Activated naive CD8-positive, alpha-beta T cell (primary cell): ENCODE results near the gene OR2AT4.
"Not testable (repeated sequence)": the region's sequence is repeated elsewhere in the genome, so short reads cannot be mapped to it uniquely, and the experiment has no call there.

Experiments
- H3K27ac Mint-ChIP-seq: one replicate; pipeline ENCODE4 v1.8.0; 2021; ENCODE audit warnings: mixed read lengths
- H3K27me3 Mint-ChIP-seq: one replicate; pipeline ENCODE4 v1.8.0; 2021; ENCODE audit warnings: mixed read lengths
- H3K36me3 Mint-ChIP-seq: one replicate; pipeline ENCODE4 v1.8.0; 2021; ENCODE audit warnings: mixed read lengths
- H3K4me1 Mint-ChIP-seq: one replicate; pipeline ENCODE4 v1.8.0; 2021; ENCODE audit warnings: low read depth, mixed read lengths
- H3K4me3 Mint-ChIP-seq: one replicate; pipeline ENCODE4 v1.8.0; 2021; ENCODE audit warnings: mild to moderate bottlenecking, mixed read lengths
- H3K9me3 Mint-ChIP-seq: one replicate; pipeline ENCODE4 v1.8.0; 2021; ENCODE audit warnings: low read depth, mixed read lengths

Gene OR2AT4

DNA sequence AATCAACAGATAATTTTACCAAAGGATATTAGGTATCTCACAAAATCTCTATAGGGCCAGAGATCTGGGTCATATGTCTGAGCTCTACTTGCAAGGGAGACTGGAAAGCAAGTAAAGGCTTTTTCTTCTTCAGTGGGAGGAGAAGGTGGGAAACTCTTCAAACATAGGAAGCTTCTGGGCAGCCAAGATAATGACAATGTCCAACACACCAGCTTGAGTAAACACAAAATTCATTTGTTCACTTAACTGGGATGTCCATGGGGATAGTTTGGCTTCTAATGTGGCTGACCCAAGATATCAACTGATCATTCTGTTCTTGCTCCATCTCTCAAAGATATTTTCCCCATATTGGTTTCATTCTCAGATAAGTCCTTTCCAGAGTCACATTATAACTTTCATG lies 37.4 kb downstream of the OR2AT4 start:
- peaks cover 5% of the 10 kb centered on the region for H3K27me3 Mint-ChIP-seq

DNA sequence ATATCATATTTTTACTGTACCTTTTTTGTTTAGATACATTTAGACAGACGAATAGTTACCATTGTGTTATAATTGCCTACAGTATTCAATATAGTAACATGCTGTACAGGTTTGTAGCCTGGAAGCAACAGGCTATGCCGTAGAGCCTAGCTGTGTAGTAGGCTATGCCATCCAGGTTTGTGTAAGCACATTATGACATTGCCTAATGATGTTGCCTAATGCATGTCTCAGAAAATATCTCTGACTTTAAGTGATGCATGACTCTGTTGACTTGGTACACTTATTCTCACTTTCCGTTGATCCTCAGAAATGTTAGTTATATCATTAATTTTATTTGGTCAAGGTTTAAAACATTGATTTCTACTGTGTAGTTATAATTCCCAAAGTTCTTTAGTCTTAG lies 39.9 kb downstream of the OR2AT4 start:
- H3K36me3 Mint-ChIP-seq, result peaks cover 11% of the 10 kb centered on the region
- H3K27ac Mint-ChIP-seq, result no peak overlapping the region
- H3K4me3 Mint-ChIP-seq, result no peak overlapping the region
- H3K9me3 Mint-ChIP-seq, result peaks cover 15% of the 10 kb centered on the region
- peaks cover 4% of the 10 kb centered on the region for H3K27me3 Mint-ChIP-seq
- no peaks in the 10 kb centered on the region for H3K4me1 Mint-ChIP-seq

More for the DNA sequence above, 37.4 kb downstream of the OR2AT4 start:
- Mint-ChIP-seq H3K27ac (no peak overlapping the region), H3K4me1 (no peaks in the 10 kb centered on the region), H3K36me3 (no peaks in the 10 kb centered on the region), H3K9me3 (no peaks in the 10 kb centered on the region), H3K4me3 (no peak overlapping the region)

DNA sequence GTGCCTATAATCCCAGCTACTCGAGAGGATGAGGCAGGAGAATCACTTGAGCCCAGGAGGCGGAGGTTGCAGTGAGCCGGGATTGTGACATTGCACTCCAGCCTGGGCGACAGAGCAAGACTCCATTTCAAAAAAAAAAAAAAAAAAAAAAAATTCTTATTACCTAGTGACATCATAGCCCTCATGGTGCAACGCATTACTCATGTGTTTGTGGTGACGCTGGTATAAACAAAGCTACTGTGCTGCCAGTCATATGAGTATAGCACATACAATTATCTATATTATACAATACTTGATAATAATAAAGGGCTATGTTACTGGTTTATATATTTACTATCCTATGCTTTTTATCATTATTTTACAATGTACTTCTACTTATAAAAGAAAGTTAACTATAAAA lies 41.2 kb downstream of the OR2AT4 start:
- Mint-ChIP-seq H3K27ac (no peak overlapping the region), H3K36me3 (peaks cover 11% of the 10 kb centered on the region), H3K4me3 (no peak overlapping the region), H3K27me3 (peaks cover 4% of the 10 kb centered on the region), H3K4me1 (no peaks in the 10 kb centered on the region), H3K9me3 (peaks cover 15% of the 10 kb centered on the region)

DNA sequence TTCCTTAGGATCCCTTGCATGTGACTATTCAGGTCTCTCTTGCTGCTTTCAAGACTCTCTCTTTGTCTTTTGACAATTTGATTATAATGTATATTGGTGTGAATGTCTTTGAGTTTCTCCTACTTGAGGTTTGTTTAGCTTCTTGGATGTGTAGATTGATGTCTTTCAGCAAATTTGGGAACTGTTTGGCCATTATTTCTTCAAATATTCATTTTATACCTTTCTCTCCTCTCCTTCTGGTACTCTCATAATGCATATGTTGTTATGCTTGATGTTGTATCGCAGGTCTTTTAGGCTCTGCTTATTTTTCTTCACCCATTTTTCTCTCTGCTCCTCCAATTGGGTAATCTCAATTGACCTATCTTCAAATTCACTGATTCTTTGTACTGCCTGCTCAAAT lies 44.2 kb downstream of the OR2AT4 start:
- Mint-ChIP-seq H3K9me3 (peaks cover 15% of the 10 kb centered on the region), H3K4me1 (no peaks in the 10 kb centered on the region), H3K4me3 (no peak overlapping the region), H3K27ac (no peak overlapping the region), H3K36me3 (peaks cover 11% of the 10 kb centered on the region), H3K27me3 (peaks cover 3% of the 10 kb centered on the region)

DNA sequence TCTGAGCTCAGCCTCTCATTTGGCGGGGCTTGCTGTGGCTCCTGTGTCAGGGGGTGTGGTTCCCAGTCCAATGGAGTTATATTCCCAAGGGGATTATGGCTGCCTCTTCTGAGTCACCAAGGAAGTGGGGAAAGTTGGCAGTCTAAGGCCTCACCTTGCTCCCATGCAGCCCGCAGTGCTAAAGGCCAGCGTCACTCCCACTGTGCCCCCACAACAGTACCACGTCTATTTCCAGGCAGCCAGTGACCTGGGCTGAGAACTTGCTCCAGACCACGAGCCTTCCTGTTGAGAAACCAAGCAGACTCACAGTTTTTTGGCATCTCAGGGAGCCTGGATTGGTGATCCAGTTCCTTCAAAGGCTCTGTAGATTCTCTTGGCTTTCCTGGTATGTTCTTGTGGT lies 45.6 kb downstream of the OR2AT4 start:
- H3K27me3 Mint-ChIP-seq, result peaks cover 3% of the 10 kb centered on the region
- H3K9me3 Mint-ChIP-seq, result peaks cover 15% of the 10 kb centered on the region
- no peaks in the 10 kb centered on the region for H3K4me1 Mint-ChIP-seq
- peaks cover 11% of the 10 kb centered on the region for H3K36me3 Mint-ChIP-seq
- H3K27ac Mint-ChIP-seq, result no peak overlapping the region
- no peak overlapping the region for H3K4me3 Mint-ChIP-seq

DNA sequence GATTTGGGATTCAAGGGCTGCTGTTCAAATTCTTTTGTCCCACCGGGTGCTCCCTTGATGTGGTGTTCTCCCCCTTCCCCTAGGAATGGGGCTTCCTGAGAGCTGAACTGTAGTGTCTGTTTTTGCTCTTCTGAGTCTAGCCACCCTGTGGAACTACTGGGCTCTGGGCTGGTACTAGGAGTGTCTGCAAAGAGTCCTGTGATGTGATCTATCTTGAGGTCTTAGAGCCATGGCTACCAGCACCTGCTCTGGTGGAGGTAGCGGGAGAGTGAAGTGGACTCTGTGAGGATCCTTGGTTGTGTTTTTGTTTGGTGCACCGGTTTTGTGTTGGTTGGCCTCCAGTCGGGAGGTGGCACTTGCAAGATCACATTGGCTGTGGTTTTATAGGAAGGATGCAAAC lies 46.2 kb downstream of the OR2AT4 start:
- Mint-ChIP-seq H3K4me3 (no peak overlapping the region), H3K36me3 (peaks cover 11% of the 10 kb centered on the region), H3K27ac (no peak overlapping the region), H3K9me3 (peaks cover 15% of the 10 kb centered on the region), H3K27me3 (peaks cover 3% of the 10 kb centered on the region), H3K4me1 (no peaks in the 10 kb centered on the region)

DNA sequence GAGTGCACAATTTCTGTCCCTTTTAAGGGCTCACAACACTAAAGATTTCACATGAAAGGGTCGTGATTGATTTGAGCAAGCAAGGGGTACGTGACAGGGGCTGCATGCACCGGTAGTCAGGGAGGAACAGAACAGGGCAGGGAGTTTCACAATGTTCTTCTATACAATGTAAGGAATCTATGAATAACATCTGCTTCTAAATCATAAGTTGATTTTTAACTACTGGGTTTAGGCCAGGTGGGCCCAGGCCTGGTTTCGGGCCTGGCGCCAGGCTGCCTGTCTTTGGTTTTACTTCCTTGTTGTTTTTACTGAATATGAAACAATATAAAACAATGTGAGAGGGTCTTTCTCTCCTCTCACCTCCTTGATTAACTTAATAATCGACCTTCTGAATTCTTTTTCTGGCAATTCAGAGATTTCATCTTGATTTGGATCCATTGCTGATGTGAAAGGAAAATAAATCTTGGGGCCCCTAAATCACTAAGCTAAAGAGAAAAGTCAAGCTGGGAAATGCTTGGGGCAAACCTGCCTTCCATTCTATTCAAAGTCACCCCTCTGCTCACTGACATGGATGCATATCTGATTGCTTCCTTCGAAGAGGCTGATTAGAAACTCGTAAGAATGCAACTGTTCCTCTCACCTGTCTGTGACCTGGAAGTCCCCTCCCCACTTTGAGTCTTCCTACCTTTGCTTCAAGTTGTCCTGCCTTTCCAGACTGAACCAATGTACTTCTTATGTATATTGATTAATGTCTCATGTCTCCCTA lies 47.0 kb downstream of the OR2AT4 start:
- H3K36me3 Mint-ChIP-seq, result peaks cover 11% of the 10 kb centered on the region
- H3K4me1 Mint-ChIP-seq, H3K27me3 Mint-ChIP-seq, H3K4me3 Mint-ChIP-seq, H3K27ac Mint-ChIP-seq: not testable (repeated sequence)
- peaks cover 15% of the 10 kb centered on the region for H3K9me3 Mint-ChIP-seq

DNA sequence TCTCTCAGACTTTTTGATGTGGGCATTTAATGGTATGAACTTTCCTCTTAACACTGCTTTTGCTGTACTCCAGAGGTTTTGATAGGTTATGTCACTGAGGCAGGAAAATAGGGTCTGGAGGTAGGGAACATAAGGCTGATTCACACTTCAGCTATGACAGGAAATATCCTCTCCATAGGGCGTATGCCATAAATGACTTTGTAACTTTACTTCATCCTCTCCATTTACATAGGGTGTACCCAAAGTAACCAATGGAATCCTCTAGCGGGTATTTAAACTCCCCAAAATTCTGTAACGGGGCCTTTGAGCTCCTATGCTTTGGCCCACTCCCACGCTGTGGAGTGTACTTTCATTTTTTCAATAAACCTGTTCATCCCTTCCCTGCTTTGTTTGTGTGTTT lies 49.5 kb downstream of the OR2AT4 start:
- Mint-ChIP-seq H3K36me3 (no peaks in the 10 kb centered on the region), H3K27ac (no peak overlapping the region), H3K4me3 (no peak overlapping the region), H3K9me3 (peaks cover under 1% of the 10 kb centered on the region), H3K4me1 (no peaks in the 10 kb centered on the region), H3K27me3 (no peaks in the 10 kb centered on the region)

DNA sequence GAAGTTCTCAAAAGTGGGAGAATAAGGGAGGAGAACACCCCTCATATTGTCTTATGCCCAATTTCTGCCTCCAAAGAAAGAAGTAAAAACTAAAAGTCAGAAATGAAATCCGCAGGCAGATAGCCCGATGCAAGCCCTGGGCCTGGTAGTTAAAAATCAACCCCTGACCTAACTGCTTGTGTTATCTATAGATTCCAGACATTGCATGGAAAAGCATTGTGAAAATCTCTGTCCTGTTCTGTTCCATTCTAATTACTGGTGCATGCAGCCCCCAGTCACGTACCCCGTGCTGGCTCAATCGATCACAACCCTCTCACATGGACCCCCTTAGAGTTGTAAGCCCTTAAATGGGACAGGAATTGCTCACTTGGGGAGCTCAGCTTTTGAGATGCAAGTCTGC lies 50.0 kb downstream of the OR2AT4 start:
- not testable (repeated sequence) for H3K27ac Mint-ChIP-seq, H3K36me3 Mint-ChIP-seq, H3K4me1 Mint-ChIP-seq, H3K27me3 Mint-ChIP-seq, H3K9me3 Mint-ChIP-seq, H3K4me3 Mint-ChIP-seq

DNA sequence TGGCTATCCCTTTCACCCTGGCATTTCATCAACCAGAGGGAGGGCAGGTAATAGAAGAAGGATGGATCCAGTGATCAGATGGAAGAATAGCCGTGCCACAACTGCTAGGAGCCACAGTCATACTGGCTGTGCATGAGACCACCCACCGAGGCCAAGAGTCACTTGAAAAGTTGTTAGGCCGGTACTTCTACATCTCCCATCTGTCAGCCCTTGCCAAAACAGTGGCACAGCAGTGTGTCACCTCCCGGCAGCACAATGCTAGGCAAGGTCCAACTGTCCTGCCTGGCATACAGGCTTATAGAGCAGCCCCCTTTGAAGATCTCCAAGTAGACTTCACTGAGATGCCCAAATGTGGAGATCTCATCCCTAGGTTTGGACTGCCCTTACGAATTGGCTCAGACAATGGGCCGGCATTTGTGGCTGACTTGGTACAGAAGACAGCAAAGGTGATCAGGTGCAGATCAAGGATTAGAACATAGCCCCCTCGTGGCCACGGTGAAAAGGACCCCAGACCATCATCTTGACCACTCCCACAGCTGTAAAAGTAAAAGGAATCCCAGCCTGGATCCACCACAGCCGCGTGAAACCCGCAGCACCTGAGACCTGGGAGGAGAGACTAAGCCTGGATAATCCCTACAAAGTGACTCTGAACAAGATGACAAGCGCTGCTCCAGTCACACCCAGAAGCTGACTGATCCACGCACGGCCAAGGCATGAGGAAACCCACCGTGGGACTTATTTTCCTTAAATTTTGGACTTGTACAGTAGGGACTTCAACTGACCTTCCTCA lies 52.1 kb downstream of the OR2AT4 start:
- H3K4me1 Mint-ChIP-seq, H3K9me3 Mint-ChIP-seq, H3K36me3 Mint-ChIP-seq, H3K27me3 Mint-ChIP-seq, H3K4me3 Mint-ChIP-seq, H3K27ac Mint-ChIP-seq: not testable (repeated sequence)

DNA sequence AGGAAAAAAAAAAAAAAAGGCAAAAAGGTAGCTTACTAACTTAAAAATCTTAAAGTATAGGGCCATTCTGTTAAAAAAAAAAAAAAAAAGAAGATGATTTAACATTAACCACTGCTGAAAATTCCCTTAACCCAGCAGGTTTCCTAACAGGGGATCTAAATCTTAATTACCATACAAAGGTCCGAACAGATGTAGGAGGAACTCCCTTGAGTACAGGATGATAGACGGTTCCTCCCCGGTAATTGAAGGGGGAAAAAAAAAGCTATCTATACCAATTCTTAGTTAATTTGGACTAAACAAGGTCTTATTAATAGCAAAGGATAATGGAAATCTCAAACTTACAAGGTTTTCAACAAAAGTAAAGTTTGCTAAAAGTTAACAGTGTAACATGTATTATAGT lies 54.9 kb downstream of the OR2AT4 start:
- H3K36me3 Mint-ChIP-seq, H3K9me3 Mint-ChIP-seq, H3K4me3 Mint-ChIP-seq, H3K27me3 Mint-ChIP-seq, H3K4me1 Mint-ChIP-seq, H3K27ac Mint-ChIP-seq: not testable (repeated sequence)

DNA sequence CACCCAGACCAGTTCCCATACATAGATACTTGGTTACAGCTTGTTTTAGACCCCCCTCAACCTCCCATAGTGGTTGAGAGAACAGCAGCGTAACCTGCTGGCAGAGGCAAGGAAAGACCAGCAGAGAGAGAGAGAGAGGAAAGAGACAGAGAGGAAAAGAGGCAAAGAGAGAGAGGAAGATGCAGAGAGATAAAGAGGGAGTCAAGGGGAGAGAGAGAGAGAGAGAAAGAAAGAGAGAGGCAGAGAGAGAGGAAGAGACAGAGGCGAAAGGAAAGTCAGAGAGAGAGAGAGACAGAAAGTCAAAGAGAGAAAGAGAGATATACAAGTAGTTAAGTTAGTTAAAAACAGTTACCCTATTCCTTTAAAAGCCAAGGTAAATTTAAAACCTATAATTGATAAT lies 55.4 kb downstream of the OR2AT4 start:
- Mint-ChIP-seq H3K27ac (no peak overlapping the region), H3K4me3 (no peak overlapping the region), H3K9me3 (peaks cover 10% of the 10 kb centered on the region), H3K27me3 (peaks cover 2% of the 10 kb centered on the region), H3K4me1 (no peaks in the 10 kb centered on the region), H3K36me3 (peaks cover 7% of the 10 kb centered on the region)

DNA sequence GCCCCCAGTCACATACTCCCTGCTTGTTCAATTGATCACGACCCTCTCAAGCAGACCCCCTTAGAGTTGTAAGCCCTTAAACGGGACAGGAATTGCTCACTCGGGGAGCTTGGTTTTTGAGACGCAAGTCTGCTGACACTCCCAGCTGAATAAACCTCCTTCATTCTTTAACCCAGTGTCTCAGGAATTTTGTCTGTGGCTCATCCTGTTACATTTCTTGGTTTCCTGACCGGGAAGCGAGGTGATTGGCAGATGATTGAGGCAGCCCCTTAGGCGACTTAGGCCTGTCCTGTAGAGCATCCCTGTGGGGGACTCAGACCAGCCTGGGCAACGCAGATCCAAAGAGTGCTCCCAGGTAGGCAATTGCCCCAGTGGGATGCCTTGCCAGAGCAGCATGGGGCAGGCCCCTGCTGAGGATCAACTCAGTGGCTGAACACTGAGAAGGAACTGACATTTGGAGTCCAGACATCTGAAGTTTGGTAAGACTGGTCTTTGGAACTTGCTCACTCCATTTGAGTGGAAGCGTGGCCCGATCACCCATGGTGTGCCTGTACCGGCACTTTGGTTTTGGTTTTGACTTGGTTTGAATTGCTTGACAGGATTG lies 56.4 kb downstream of the OR2AT4 start:
- Mint-ChIP-seq H3K36me3 (peaks cover 7% of the 10 kb centered on the region), H3K4me3 (no peak overlapping the region), H3K27ac (no peak overlapping the region), H3K9me3 (peaks cover 10% of the 10 kb centered on the region), H3K27me3 (peaks cover 2% of the 10 kb centered on the region), H3K4me1 (no peaks in the 10 kb centered on the region)

DNA sequence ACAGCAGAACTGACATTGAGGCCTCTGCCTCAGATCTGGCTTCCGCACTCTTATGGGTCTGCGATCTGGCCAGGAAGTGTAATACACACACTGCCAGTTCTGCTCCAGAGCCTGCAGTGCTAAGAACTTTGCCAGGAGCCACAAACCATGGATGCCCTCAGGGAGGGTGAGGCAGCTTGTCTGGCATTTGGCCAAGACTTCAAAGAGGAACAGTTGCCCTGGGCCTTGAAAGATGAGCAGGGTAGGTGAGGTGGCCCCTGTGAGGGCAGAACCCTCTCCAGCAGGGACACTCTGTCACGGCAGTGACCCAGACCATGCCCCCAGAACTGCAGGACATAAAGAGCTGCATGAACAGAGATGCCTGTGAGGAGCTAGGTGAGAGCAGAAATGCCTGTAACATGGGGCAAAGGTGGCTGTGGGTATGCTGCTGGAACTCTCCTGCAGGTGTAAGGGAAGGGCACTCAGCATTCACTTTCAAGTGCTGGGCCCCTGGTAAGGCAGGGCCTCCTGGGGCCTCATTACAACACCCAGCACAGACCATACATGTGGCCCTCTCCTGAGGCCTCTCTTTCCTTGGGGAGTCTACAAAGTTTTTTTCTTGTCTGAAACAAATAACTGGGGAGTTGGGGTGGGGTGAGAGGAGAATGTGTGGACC lies 60.6 kb downstream of the OR2AT4 start:
- peaks cover 7% of the 10 kb centered on the region for H3K36me3 Mint-ChIP-seq
- H3K4me3 Mint-ChIP-seq, result no peak overlapping the region
- no peaks in the 10 kb centered on the region for H3K4me1 Mint-ChIP-seq
- H3K27me3 Mint-ChIP-seq, result peaks cover 2% of the 10 kb centered on the region
- H3K27ac Mint-ChIP-seq, result no peak overlapping the region
- peaks cover 8% of the 10 kb centered on the region for H3K9me3 Mint-ChIP-seq

DNA sequence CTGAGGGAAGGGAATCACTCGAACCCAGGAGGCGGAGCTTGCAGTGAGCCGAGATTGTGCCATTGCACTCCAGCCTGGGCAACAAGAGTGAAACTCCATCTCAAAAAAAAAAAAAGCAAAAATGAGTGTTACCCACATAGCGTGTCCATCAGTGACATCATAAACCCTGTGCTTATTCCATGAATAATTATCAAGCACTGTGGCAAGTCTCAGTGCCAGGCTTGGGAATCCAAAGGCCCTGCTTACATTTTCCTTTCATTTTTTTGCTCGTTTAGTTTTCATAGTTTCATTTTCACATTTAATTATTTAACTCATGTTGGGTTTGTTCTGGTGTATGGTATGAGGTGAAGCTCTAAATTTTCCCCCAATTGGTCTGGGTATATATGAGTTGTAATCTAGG lies 61.4 kb downstream of the OR2AT4 start:
- H3K27ac Mint-ChIP-seq, result peak overlapping the region; percentile 5
- H3K9me3 Mint-ChIP-seq, result no peaks in the 10 kb centered on the region
- H3K4me3 Mint-ChIP-seq, result no peak overlapping the region
- H3K4me1 Mint-ChIP-seq, result no peaks in the 10 kb centered on the region
- H3K27me3 Mint-ChIP-seq, result peaks cover 2% of the 10 kb centered on the region
- peaks cover 3% of the 10 kb centered on the region for H3K36me3 Mint-ChIP-seq
